Progenitor cell of endocrine pancreas (in vitro differentiated cells): ENCODE data around the gene ASB15. TPM values are rescaled to one million over a fixed set of nuclear protein-coding genes. Genes with fewer than 3 reads are reported as not detected.
A peak's percentile ranks its signal among the peaks of the same experiment; 100 is the strongest.

Experiments used
- DNase-seq: peaks from one replicate; pipeline ENCODE4 v3.0.0; 2021; ENCODE audit warnings: low spot score; ENCODE audit not compliant: unreplicated experiment
- H3K27ac Mint-ChIP-seq: 2 replicates; pipeline ENCODE4 v1.8.0; 2021; ENCODE audit warnings: mild to moderate bottlenecking, moderate library complexity, mixed read lengths
- H3K27me3 Mint-ChIP-seq: 2 replicates; pipeline ENCODE4 v1.8.0; 2021; ENCODE audit warnings: mixed read lengths
- H3K36me3 Mint-ChIP-seq: 2 replicates; pipeline ENCODE4 v1.8.0; 2022; ENCODE audit warnings: mixed read lengths; ENCODE audit not compliant: insufficient read depth
- H3K4me1 Mint-ChIP-seq: 2 replicates; pipeline ENCODE4 v1.8.0; 2021; ENCODE audit warnings: low read depth, mixed read lengths
- H3K4me3 Mint-ChIP-seq: 2 replicates; pipeline ENCODE4 v1.8.0; 2021; ENCODE audit warnings: low read depth, mild to moderate bottlenecking, moderate library complexity, mixed read lengths
- H3K9me3 Mint-ChIP-seq: 2 replicates; pipeline ENCODE4 v1.8.0; 2021; ENCODE audit warnings: low read depth, mixed read lengths
- total RNA-seq: library from RNA; stranded (reverse); gene quantifications from 2 replicates; pipeline ENCODE4 v1.2.1, GENCODE V29; 2021
- TF ChIP-seq, protein P1 (sequence below): fragments of 200-600 bp; sonication (generic); IDR thresholded peaks from one replicate; pipeline ENCODE4 v1.5.0; 2021; ENCODE audit warnings: antibody characterized with exemption, mild to moderate bottlenecking; ENCODE audit not compliant: unreplicated experiment

Gene ASB15
- total RNA-seq, 1 donor from 2014 or later, result not detected

GRCh38 chr7:123639631-123640030 is 38.0 kb downstream of the ASB15 start:
- no peaks in the 10 kb centered on the region for H3K36me3 Mint-ChIP-seq

DNA sequence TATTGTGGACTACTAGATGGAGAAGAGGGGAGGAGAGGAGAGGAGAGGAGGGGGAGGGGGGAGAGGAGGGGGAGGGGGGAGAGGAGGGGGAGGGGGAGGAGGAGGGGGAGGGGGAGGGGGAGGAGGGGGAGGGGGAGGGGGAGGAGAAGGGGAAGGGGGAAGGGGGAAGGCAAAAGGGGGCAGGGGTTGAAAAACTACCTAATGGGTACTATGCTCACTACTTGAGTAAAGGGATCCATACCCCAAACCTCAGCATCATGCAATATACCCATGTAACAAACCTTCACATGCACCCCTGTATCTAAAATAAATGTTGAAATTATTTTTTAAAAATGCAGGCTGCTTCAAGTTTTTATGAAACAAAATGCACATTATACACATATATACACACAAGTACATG is 39.0 kb downstream of the ASB15 start:
- peaks cover 29% of the 10 kb centered on the region for H3K4me1 Mint-ChIP-seq

More at GRCh38 chr7:123639631-123640030, 38.0 kb downstream of the ASB15 start:
- Mint-ChIP-seq H3K27me3 (no peaks in the 10 kb centered on the region), H3K4me1 (peaks cover 25% of the 10 kb centered on the region), H3K9me3 (peaks cover 6% of the 10 kb centered on the region), H3K27ac (no peak overlapping the region), H3K4me3 (no peak overlapping the region)
- DNase-seq, result no peak
- TF ChIP-seq, protein P1, sequence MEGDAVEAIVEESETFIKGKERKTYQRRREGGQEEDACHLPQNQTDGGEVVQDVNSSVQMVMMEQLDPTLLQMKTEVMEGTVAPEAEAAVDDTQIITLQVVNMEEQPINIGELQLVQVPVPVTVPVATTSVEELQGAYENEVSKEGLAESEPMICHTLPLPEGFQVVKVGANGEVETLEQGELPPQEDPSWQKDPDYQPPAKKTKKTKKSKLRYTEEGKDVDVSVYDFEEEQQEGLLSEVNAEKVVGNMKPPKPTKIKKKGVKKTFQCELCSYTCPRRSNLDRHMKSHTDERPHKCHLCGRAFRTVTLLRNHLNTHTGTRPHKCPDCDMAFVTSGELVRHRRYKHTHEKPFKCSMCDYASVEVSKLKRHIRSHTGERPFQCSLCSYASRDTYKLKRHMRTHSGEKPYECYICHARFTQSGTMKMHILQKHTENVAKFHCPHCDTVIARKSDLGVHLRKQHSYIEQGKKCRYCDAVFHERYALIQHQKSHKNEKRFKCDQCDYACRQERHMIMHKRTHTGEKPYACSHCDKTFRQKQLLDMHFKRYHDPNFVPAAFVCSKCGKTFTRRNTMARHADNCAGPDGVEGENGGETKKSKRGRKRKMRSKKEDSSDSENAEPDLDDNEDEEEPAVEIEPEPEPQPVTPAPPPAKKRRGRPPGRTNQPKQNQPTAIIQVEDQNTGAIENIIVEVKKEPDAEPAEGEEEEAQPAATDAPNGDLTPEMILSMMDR, result no peak

DNA sequence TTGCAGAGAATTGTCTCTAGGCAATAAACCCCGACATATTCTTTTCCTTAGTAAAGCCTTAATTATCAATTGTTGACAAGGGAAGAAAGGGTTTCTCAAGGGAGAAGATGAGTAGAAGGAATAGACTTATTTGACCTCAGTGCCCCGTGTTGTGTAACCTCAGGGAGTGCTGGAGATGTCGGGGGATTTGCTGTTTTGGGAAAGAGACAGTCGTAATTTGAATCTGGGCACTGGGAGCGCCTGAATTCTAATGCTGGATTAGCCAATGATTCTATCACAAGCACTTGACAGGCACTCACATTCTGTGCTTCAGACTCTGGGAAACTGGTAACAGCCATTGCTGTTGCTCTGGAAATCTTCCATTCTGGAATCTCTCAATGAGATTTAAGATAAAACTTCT is 40.3 kb downstream of the ASB15 start:
- Mint-ChIP-seq H3K27ac (no peak overlapping the region), H3K4me3 (no peak overlapping the region), H3K4me1 (peaks cover 28% of the 10 kb centered on the region), H3K27me3 (no peaks in the 10 kb centered on the region), H3K9me3 (peaks cover 6% of the 10 kb centered on the region), H3K36me3 (no peaks in the 10 kb centered on the region)
- TF ChIP-seq, protein P1, result no peak
- DNase-seq, result no peak

More for the DNA sequence above, 39.0 kb downstream of the ASB15 start:
- Mint-ChIP-seq H3K9me3 (peaks cover 6% of the 10 kb centered on the region), H3K36me3 (no peaks in the 10 kb centered on the region), H3K27ac (no peak overlapping the region), H3K27me3 (no peaks in the 10 kb centered on the region), H3K4me3 (no peak overlapping the region)
- DNase-seq, result no peak
- TF ChIP-seq, protein P1, result no peak

DNA sequence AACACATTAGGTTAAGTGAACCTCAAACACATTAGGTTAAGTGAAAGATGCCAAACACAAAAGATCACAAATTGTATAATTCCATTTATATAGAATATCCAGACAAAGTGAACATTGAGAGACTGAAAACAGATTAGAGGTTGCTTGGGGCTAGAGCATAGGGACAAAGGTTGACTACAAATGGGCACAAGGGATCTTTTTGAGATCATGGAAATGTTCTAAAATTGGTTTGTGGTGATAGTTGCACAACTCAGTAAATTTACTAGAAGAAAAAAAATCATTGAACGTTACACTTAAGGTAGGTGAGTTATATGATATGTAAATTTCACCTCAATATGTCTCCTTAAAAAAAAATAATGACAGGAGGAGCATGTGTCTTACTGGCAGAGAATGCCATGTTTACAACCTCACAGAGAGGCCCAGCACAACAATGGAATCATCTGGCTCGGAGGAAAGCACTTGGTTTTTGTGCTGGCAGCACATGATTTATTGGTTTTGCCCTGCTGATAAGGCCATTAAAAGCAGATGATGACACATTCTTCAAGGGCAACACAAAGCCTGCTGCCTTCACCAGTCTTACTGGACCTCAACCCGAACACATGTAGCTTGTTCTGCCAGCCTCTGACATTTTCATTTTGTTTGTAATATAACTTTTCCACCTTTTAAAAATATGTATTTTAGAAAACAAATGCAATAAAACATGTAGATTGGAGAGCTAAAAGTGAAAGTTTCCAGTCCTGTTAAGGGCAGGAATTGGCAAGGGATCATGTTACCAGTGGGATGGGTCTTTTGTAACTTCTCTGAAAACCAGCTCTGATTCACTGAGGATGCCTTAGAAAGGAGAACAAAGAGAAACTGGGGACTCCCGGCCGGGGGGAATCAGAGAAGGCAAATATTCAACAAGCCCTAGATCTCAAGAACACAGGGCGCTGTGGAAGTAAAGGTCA is 42.1 kb downstream of the ASB15 start:
- Mint-ChIP-seq H3K27me3 (no peaks in the 10 kb centered on the region), H3K27ac (peak overlapping the region; percentile 90), H3K4me3 (peak overlapping the region; percentile 17), H3K4me1 (peaks cover 22% of the 10 kb centered on the region), H3K36me3 (no peaks in the 10 kb centered on the region), H3K9me3 (peaks cover 2% of the 10 kb centered on the region)
- TF ChIP-seq, protein P1, result no peak
- no peak for DNase-seq

DNA sequence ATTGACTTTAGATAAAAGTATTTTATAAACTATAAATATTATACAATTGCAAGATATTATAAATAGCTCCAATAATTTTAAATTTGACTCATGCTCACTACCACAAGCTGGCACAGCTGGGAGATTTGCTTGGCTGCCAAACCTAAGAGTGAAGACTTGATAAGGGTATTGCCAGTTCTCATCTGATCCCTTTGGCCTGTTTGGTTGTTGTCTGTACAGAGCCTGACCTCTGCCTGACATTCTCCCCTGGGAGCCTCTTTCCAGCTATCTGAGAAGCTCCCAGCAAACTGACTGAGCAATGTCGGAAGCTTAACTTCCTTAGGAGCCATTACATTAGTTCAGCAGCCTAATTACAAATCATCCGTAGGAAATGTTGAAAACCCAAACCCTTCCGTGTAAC is 43.9 kb downstream of the ASB15 start:
- Mint-ChIP-seq H3K27ac (no peak overlapping the region), H3K27me3 (no peaks in the 10 kb centered on the region)

More for the DNA sequence above, 43.9 kb downstream of the ASB15 start:
- Mint-ChIP-seq H3K9me3 (peaks cover 2% of the 10 kb centered on the region), H3K4me3 (no peak overlapping the region), H3K4me1 (peaks cover 22% of the 10 kb centered on the region), H3K36me3 (no peaks in the 10 kb centered on the region)
- TF ChIP-seq, protein P1, result no peak
- DNase-seq, result no peak
